Measurements from ENCODE around the gene HSPA1L. TPM values are rescaled to one million over a fixed set of nuclear protein-coding genes. Genes with fewer than 3 reads are reported as not detected.
A peak's percentile ranks its signal among the peaks of the same experiment; 100 is the strongest.

Gene HSPA1L
- total RNA-seq, 1 experiment from 2014 or later = 0.12 TPM

- no peak for TF ChIP-seq ZBTB33 (IDR thresholded peaks at IDR 0.05; ENCODE audit: extremely low read depth, insufficient replicate concordance, low read length)
- TF ChIP-seq ATF3 (IDR thresholded peaks at IDR 0.05) = no peak
- no peak for TF ChIP-seq ZNF274 (IDR thresholded peaks at IDR 0.05; ENCODE audit: low read depth, low read length)
- TF ChIP-seq ELF1 (IDR thresholded peaks at IDR 0.05; ENCODE audit: borderline replicate concordance, low read depth) = no peak; the same call in 1 of the 2 replicates
- TF ChIP-seq JUND (IDR thresholded peaks at IDR 0.05) = peak; percentile 22; the same call in 1 of the 2 replicates
- peak; percentile 83 for TF ChIP-seq POLR2A (IDR thresholded peaks at IDR 0.05; ENCODE audit: borderline replicate concordance, extremely low read depth, insufficient read depth, insufficient read length)
- no peak for TF ChIP-seq CBX3 (IDR thresholded peaks at IDR 0.05; ENCODE audit: low read depth)
- TF ChIP-seq ZFX (IDR thresholded peaks at IDR 0.05) = no peak
- TF ChIP-seq CEBPB (IDR thresholded peaks at IDR 0.05; ENCODE audit: low read depth) = no peak
- TF ChIP-seq SP1 (IDR thresholded peaks at IDR 0.05; ENCODE audit: low read depth) = peak; percentile 97
- TF ChIP-seq EZH2phosphoT487 (IDR thresholded peaks at IDR 0.05; ENCODE audit: borderline replicate concordance) = no peak
- TF ChIP-seq EGR1 (IDR thresholded peaks at IDR 0.05; ENCODE audit: low read depth) = no peak
- no peak for TF ChIP-seq CTCF (IDR thresholded peaks at IDR 0.05 in 2 of 3, conservative IDR thresholded peaks at IDR 0.05 in 1 of 3; ENCODE audit: borderline replicate concordance in 1 of 3, insufficient read depth in 1 of 3, low read depth in 2 of 3, low read length in 2 of 3)
These were observed 47.5 kb upstream of the HSPA1L start, which contains the start of gene NEU1 (continued) for GRCh38 chr6:31862344-31863235.
